ENCODE measurements around the gene NUCB2. TPM values are rescaled to one million over a fixed set of nuclear protein-coding genes. Genes with fewer than 3 reads are reported as not detected.

Gene NUCB2
- polyA plus RNA-seq, 2 of the 4 experiments (the other 2 are of a cell fraction): 36.7 to 92.5 TPM

GRCh38 chr11:17343907-17344306 is 67.4 kb downstream of the NUCB2 start:
- ATAC-seq: no peak
- ChIA-PET POLR2A (no interaction called here), CTCF (no interaction called here)
- H3K4me1 ChIP-seq: no peaks in the 10 kb centered on the region
- no peak overlapping the region for H3K4me2 ChIP-seq
- TF ChIP-seq CHD4 (IDR thresholded peaks at IDR 0.05; ENCODE audit: borderline replicate concordance): no peak
- TF ChIP-seq ZFP36 (IDR thresholded peaks at IDR 0.05; ENCODE audit: borderline replicate concordance, partially characterized antibody): no peak
- no peak for TF ChIP-seq TFCP2L1 (CRISPR knock-in tag; IDR thresholded peaks at IDR 0.05)
- no peak for TF ChIP-seq SMC3 (IDR thresholded peaks at IDR 0.05)
- no peak for TF ChIP-seq RARB (CRISPR knock-in tag; IDR thresholded peaks at IDR 0.05)
- TF ChIP-seq EHF (CRISPR knock-in tag; IDR thresholded peaks at IDR 0.05): no peak
- TF ChIP-seq ATOH8 (CRISPR knock-in tag; IDR thresholded peaks at IDR 0.05; ENCODE audit: low read depth): no peak
- no peak for TF ChIP-seq HOXA7 (CRISPR knock-in tag; IDR thresholded peaks at IDR 0.05)
- no peak for TF ChIP-seq HDAC2 (IDR thresholded peaks at IDR 0.05)
- no peak for TF ChIP-seq E2F6 (IDR thresholded peaks at IDR 0.05; ENCODE audit: borderline replicate concordance, low read depth)
- no peak for TF ChIP-seq BCL3 (IDR thresholded peaks at IDR 0.05)
- no peak for TF ChIP-seq HES2 (IDR thresholded peaks at IDR 0.05)
- no peak for TF ChIP-seq POLR2AphosphoS2 (conservative IDR thresholded peaks at IDR 0.05; ENCODE audit: low read length)
- no peak for TF ChIP-seq ZNF302 (CRISPR knock-in tag; IDR thresholded peaks at IDR 0.05)
- TF ChIP-seq HOXB5 (CRISPR knock-in tag; IDR thresholded peaks at IDR 0.05): no peak
- TF ChIP-seq JUN (IDR thresholded peaks at IDR 0.05): no peak
- TF ChIP-seq ZSCAN20 (CRISPR knock-in tag; IDR thresholded peaks at IDR 0.05): no peak
- no peak for TF ChIP-seq NFE2L2 (conservative IDR thresholded peaks at IDR 0.05; ENCODE audit: low read length)
- no peak for TF ChIP-seq CHD2 (IDR thresholded peaks at IDR 0.05; ENCODE audit: low read length, partially characterized antibody)
- no peak overlapping the region for H3K4me3 ChIP-seq
- no peaks in the 10 kb centered on the region for H3K9me3 ChIP-seq
- FAIRE-seq: no peak
- H3K27ac ChIP-seq: no peak overlapping the region
- WGBS (ENCODE audit: missing lambda C conversion rate): 75% methylated on average over 1 of the region's 1 CpG
- peak in 1 of 2 experiments; percentile 10 for DNase-seq (ENCODE audit: low read depth in 1 of 2, low spot score in 1 of 2)

GRCh38 chr11:17347676-17348075 is 71.1 kb downstream of the NUCB2 start:
- DNase-seq (ENCODE audit: low read depth in 1 of 2, low spot score in 1 of 2): no peak
- POLR2A ChIA-PET: no interaction called here
- no peak overlapping the region for H3K4me3 ChIP-seq
- FAIRE-seq: no peak
- CTCF ChIA-PET: interaction anchor here (1.0 kb wide), 1 partner anchor 23 kb away, joined by 3 read pairs; no protein-coding TSS in a partner anchor
- no peaks in the 10 kb centered on the region for H3K4me1 ChIP-seq
- H3K9me3 ChIP-seq: no peaks in the 10 kb centered on the region
- H3K27ac ChIP-seq: no peak overlapping the region
- TF ChIP-seq CHD4 (IDR thresholded peaks at IDR 0.05; ENCODE audit: borderline replicate concordance) (no peak), SMC3 (IDR thresholded peaks at IDR 0.05) (no peak), ZFP36 (IDR thresholded peaks at IDR 0.05; ENCODE audit: borderline replicate concordance, partially characterized antibody) (no peak), HEYL (CRISPR knock-in tag; IDR thresholded peaks at IDR 0.05) (no peak), HMGXB4 (CRISPR knock-in tag; IDR thresholded peaks at IDR 0.05; ENCODE audit: borderline replicate concordance) (no peak), USF2 (IDR thresholded peaks at IDR 0.05) (no peak), FOXS1 (CRISPR knock-in tag; IDR thresholded peaks at IDR 0.05) (no peak), JUN (IDR thresholded peaks at IDR 0.05) (no peak), PHF8 (IDR thresholded peaks at IDR 0.05; ENCODE audit: borderline replicate concordance, low read depth) (no peak), MYC (IDR thresholded peaks at IDR 0.05; ENCODE audit: borderline replicate concordance, low read length) (no peak), HDAC2 (IDR thresholded peaks at IDR 0.05) (no peak), HES2 (IDR thresholded peaks at IDR 0.05) (no peak), KDM5A (IDR thresholded peaks at IDR 0.05) (no peak)
- ATAC-seq: no peak
- H3K4me2 ChIP-seq: no peak overlapping the region
- WGBS (ENCODE audit: missing lambda C conversion rate): 11% methylated on average over 1 of the region's 1 CpG
